Measurements from ENCODE around the gene MYO1F. TPM values are rescaled to one million over a fixed set of nuclear protein-coding genes. Genes with fewer than 3 reads are reported as not detected.

MYO1F gene
- total RNA-seq, 1 experiment from 2014 or later = 0.37 TPM

- no peak overlapping the region for H3K4me3 ChIP-seq
- H3K27me3 ChIP-seq (replicated peaks) = no peaks in the 10 kb centered on the region
- H3K36me3 ChIP-seq = peaks cover 90% of the 10 kb centered on the region
- DNase-seq (ENCODE audit: low read depth in 1 of 2, low spot score in 2 of 2) = no peak
- no peaks in the 10 kb centered on the region for H3K4me1 ChIP-seq (replicated peaks)
- no peak overlapping the region for H3K27ac ChIP-seq
- no peaks in the 10 kb centered on the region for H3K9me3 ChIP-seq (replicated peaks)
Measured at GRCh38 chr19:8482696-8483095, 94.5 kb downstream of the MYO1F start.

- H3K4me1 ChIP-seq (replicated peaks) = no peaks in the 10 kb centered on the region
- H3K9me3 ChIP-seq (replicated peaks) = no peaks in the 10 kb centered on the region
- peaks cover 86% of the 10 kb centered on the region for H3K36me3 ChIP-seq
- no peak for DNase-seq (ENCODE audit: low read depth in 1 of 2, low spot score in 2 of 2)
- H3K27me3 ChIP-seq (replicated peaks) = no peaks in the 10 kb centered on the region
- H3K4me3 ChIP-seq = no peak overlapping the region
- no peak overlapping the region for H3K27ac ChIP-seq
Measured at GRCh38 chr19:8481616-8482015, 95.6 kb downstream of the MYO1F start.

- Histone ChIP-seq H3K4me1 (replicated peaks) (no peaks in the 10 kb centered on the region), H3K4me3 (no peak overlapping the region), H3K27ac (no peak overlapping the region), H3K27me3 (replicated peaks) (no peaks in the 10 kb centered on the region), H3K9me3 (replicated peaks) (no peaks in the 10 kb centered on the region), H3K36me3 (peaks cover 85% of the 10 kb centered on the region)
- no peak for DNase-seq (ENCODE audit: low read depth in 1 of 2, low spot score in 2 of 2)
Measured at GRCh38 chr19:8481201-8481600, 96.0 kb downstream of the MYO1F start.

GRCh38 chr19:8478598-8478997 lies 98.6 kb downstream of the MYO1F start:
- H3K4me1 ChIP-seq (replicated peaks) = no peaks in the 10 kb centered on the region
- H3K27ac ChIP-seq = no peak overlapping the region
- H3K27me3 ChIP-seq (replicated peaks) = no peaks in the 10 kb centered on the region
- no peak for DNase-seq (ENCODE audit: low read depth in 1 of 2, low spot score in 2 of 2)
- no peaks in the 10 kb centered on the region for H3K9me3 ChIP-seq (replicated peaks)
- no peak overlapping the region for H3K4me3 ChIP-seq
- peaks cover 85% of the 10 kb centered on the region for H3K36me3 ChIP-seq

- Histone ChIP-seq H3K4me1 (replicated peaks) (no peaks in the 10 kb centered on the region), H3K4me3 (no peak overlapping the region), H3K27ac (no peak overlapping the region), H3K27me3 (replicated peaks) (no peaks in the 10 kb centered on the region), H3K9me3 (replicated peaks) (no peaks in the 10 kb centered on the region), H3K36me3 (peaks cover 85% of the 10 kb centered on the region)
- DNase-seq (ENCODE audit: low read depth in 1 of 2, low spot score in 2 of 2) = no peak
Measured at GRCh38 chr19:8477889-8478288, 99.4 kb downstream of the MYO1F start.

- Histone ChIP-seq H3K27ac (no peak overlapping the region), H3K27me3 (replicated peaks) (no peaks in the 10 kb centered on the region), H3K9me3 (replicated peaks) (no peaks in the 10 kb centered on the region), H3K4me3 (no peak overlapping the region), H3K36me3 (peaks cover 87% of the 10 kb centered on the region), H3K4me1 (replicated peaks) (no peaks in the 10 kb centered on the region)
- DNase-seq (ENCODE audit: low read depth in 1 of 2, low spot score in 2 of 2) = no peak
Measured at GRCh38 chr19:8476524-8476923, 100.7 kb downstream of the MYO1F start.

GRCh38 chr19:8475005-8475404 lies 102.2 kb downstream of the MYO1F start:
- Histone ChIP-seq H3K4me3 (no peak overlapping the region), H3K36me3 (peaks cover 88% of the 10 kb centered on the region), H3K4me1 (replicated peaks) (no peaks in the 10 kb centered on the region), H3K27me3 (replicated peaks) (no peaks in the 10 kb centered on the region), H3K9me3 (replicated peaks) (no peaks in the 10 kb centered on the region), H3K27ac (no peak overlapping the region)
- DNase-seq (ENCODE audit: low read depth in 1 of 2, low spot score in 2 of 2) = no peak

- Histone ChIP-seq H3K4me3 (no peak overlapping the region), H3K27ac (no peak overlapping the region), H3K9me3 (replicated peaks) (no peaks in the 10 kb centered on the region), H3K4me1 (replicated peaks) (peaks cover 5% of the 10 kb centered on the region), H3K27me3 (replicated peaks) (no peaks in the 10 kb centered on the region), H3K36me3 (peaks cover 94% of the 10 kb centered on the region)
- DNase-seq (ENCODE audit: low read depth in 1 of 2, low spot score in 2 of 2) = no peak
Measured at GRCh38 chr19:8473648-8474476, 103.4 kb downstream of the MYO1F start.

Other genes starting within 250 kb of the MYO1F start
- not detected in 2 replicates for gene KANK3, start 234.2 kb downstream of the MYO1F start, total RNA-seq (2014; rRNA removed; shearing (Covaris generic))
- 1.5 and 3.4 TPM in 2 replicates for gene ANGPTL4, start 213.3 kb downstream of the MYO1F start, total RNA-seq (2014; rRNA removed; shearing (Covaris generic))
- gene RAB11B, start 187.1 kb downstream of the MYO1F start, total RNA-seq (2014; rRNA removed; shearing (Covaris generic)) = 5.6 and 9.1 TPM in 2 replicates
- 37.9 and 45.5 TPM in 2 replicates for gene MARCHF2, start 164.1 kb downstream of the MYO1F start, total RNA-seq (2014; rRNA removed; shearing (Covaris generic))
- 125 and 127 TPM in 2 replicates for gene HNRNPM, start 132.5 kb downstream of the MYO1F start, total RNA-seq (2014; rRNA removed; shearing (Covaris generic))
- gene PRAM1, start 74.8 kb downstream of the MYO1F start, total RNA-seq (2014; rRNA removed; shearing (Covaris generic)) = not detected in 2 replicates
- 0.25 and 5.4 TPM in 2 replicates for gene ZNF414, start 63.3 kb downstream of the MYO1F start, total RNA-seq (2014; rRNA removed; shearing (Covaris generic))
- gene ADAMTS10, start 33.3 kb upstream of the MYO1F start, total RNA-seq (2014; rRNA removed; shearing (Covaris generic)) = 6.0 and 6.3 TPM in 2 replicates
- gene NFILZ, start 53.2 kb upstream of the MYO1F start, total RNA-seq (2014; rRNA removed; shearing (Covaris generic)) = not detected in 2 replicates
- gene ACTL9, start 121.4 kb upstream of the MYO1F start, total RNA-seq (2014; rRNA removed; shearing (Covaris generic)) = not detected in 2 replicates
- gene OR2Z1, start 144.2 kb upstream of the MYO1F start, total RNA-seq (2014; rRNA removed; shearing (Covaris generic)) = not detected in 2 replicates

Measured in SJSA1 (cell line).